ENCODE results near the gene EPHB3. TPM values are rescaled to one million over a fixed set of nuclear protein-coding genes. Genes with fewer than 3 reads are reported as not detected.

Gene EPHB3
- total and polyA plus RNA-seq, 2 donors (not counting 3 experiments of a cell fraction or from before 2014, with no cell fraction given) = 0.01 TPM; not detected in 1

- H3K9ac ChIP-seq (replicated peaks; ENCODE audit: extremely low read depth, insufficient read depth, low read length) = no peak overlapping the region
- no peak overlapping the region for H3K4me2 ChIP-seq (ENCODE audit: insufficient read depth, low read length)
- H3K79me2 ChIP-seq (ENCODE audit: control insufficient read depth, insufficient read depth, low read length) = no peaks in the 10 kb centered on the region
- no peaks in the 10 kb centered on the region for H3K36me3 ChIP-seq (ENCODE audit: control insufficient read depth in 2 of 2, extremely low read depth in 1 of 2, insufficient read depth in 2 of 2, low read length in 2 of 2)
- TF ChIP-seq POLR2A (IDR thresholded peaks at IDR 0.05; ENCODE audit: low read depth, low read length) = no peak
- TF ChIP-seq MAX (IDR thresholded peaks at IDR 0.05; ENCODE audit: insufficient read depth, insufficient read length) = no peak
- TF ChIP-seq FOS (IDR thresholded peaks at IDR 0.05; ENCODE audit: borderline replicate concordance, insufficient read depth, low read length) = no peak
- no peak for TF ChIP-seq GATA2 (IDR thresholded peaks at IDR 0.05; ENCODE audit: insufficient read depth, insufficient read length, low read depth, low read length)
- no peak for TF ChIP-seq MYC (IDR thresholded peaks at IDR 0.05; ENCODE audit: low read depth, low read length)
- no peak for TF ChIP-seq CTCF (IDR thresholded peaks at IDR 0.05; ENCODE audit: extremely low read depth in 1 of 2, insufficient read depth in 1 of 2, low read depth in 1 of 2, low read length in 2 of 2)
- no peak for TF ChIP-seq POLR2AphosphoS5 (IDR thresholded peaks at IDR 0.05; ENCODE audit: insufficient read depth, low read depth, low read length)
- TF ChIP-seq EZH2 (IDR thresholded peaks at IDR 0.05; ENCODE audit: borderline replicate concordance, low read depth, low read length, severe bottlenecking) = no peak
- TF ChIP-seq JUN (IDR thresholded peaks at IDR 0.05; ENCODE audit: borderline replicate concordance, insufficient read depth, insufficient read length, low read depth) = no peak
- H3K4me1 ChIP-seq (ENCODE audit: control insufficient read depth, extremely low read depth, insufficient read depth, low read length) = no peaks in the 10 kb centered on the region
- H3K9me1 ChIP-seq (replicated peaks; ENCODE audit: control insufficient read depth, extremely low read depth, insufficient read depth, low read length) = no peaks in the 10 kb centered on the region
- no TSS peak for BruUV-seq (replicated peaks)
- intact Hi-C loops (cut with micrococcal nuclease) = no loop called here
- H2AFZ ChIP-seq (ENCODE audit: low read depth, low read length) = no peak overlapping the region
- ChIA-PET POLR2A (no interaction called here), CTCF (interaction anchor here (1.0 to 2.2 kb wide), 4 partner anchors 9 to 39 kb away, joined by 3 to 12 read pairs (median 4); partner anchors contain the start of gene EPHB3)
- H4K20me1 ChIP-seq (replicated peaks; ENCODE audit: control insufficient read depth, extremely low read depth, insufficient read depth, low read length) = no peaks in the 10 kb centered on the region
- DNase-seq (ENCODE audit: low read depth, low spot score) (no peak), FAIRE-seq (no peak)
- dilution Hi-C loops (cut with MboI; ENCODE audit: extremely low pct_ligation_motif_present, low sequenced_read_pairs) = no loop called here
- no peak overlapping the region for H3K4me3 ChIP-seq (replicated peaks in 1 of 3; ENCODE audit: insufficient read depth in 1 of 3, low read depth in 1 of 3, low read length in 3 of 3)
- no peak overlapping the region for H3K27ac ChIP-seq (ENCODE audit: insufficient read depth, low read depth, low read length)
- peaks cover 13 to 15% of the 10 kb centered on the region in 2 experiments for H3K27me3 ChIP-seq (ENCODE audit: control insufficient read depth in 2 of 2, insufficient read depth in 2 of 2, low read length in 2 of 2)
- no peaks in the 10 kb centered on the region for H3K9me3 ChIP-seq (replicated peaks; ENCODE audit: control insufficient read depth, insufficient read depth, low read length)
Observed at GRCh38 chr3:184552296-184552695, 9.3 kb upstream of the EPHB3 start.

Data from endothelial cell of umbilical vein (primary cell).